Sigmoid colon (tissue), 4 donors: Measurements from ENCODE around the gene TAMALIN.

ENCODE experiments used
- POLR2A ChIP-seq, 2 donors: fragments of 450-650 bp; IDR thresholded peaks; one replicate each; pipeline ENCODE4 v1.6.1; 2016; ENCODE audit warnings: antibody characterized with exemption in 2 of 2, mild to moderate bottlenecking in 2 of 2, moderate library complexity in 2 of 2
- POLR2AphosphoS5 ChIP-seq, 4 donors: sonication (generic); formaldehyde crosslinking; IDR thresholded peaks; one replicate each; pipeline ENCODE4 v1.6.1; 2017; ENCODE audit warnings: antibody characterized with exemption in 4 of 4
- TF ChIP-seq, protein P1 (sequence below), 4 experiments: fragments of 450-650 bp in 3 of 4; fragments of 200-600 bp in 1 of 4; IDR thresholded peaks; one replicate each; pipeline ENCODE4 v1.5.1; 2016 to 2019; ENCODE audit warnings: antibody characterized with exemption in 4 of 4, mild to moderate bottlenecking in 3 of 4, moderate library complexity in 2 of 4

DNA sequence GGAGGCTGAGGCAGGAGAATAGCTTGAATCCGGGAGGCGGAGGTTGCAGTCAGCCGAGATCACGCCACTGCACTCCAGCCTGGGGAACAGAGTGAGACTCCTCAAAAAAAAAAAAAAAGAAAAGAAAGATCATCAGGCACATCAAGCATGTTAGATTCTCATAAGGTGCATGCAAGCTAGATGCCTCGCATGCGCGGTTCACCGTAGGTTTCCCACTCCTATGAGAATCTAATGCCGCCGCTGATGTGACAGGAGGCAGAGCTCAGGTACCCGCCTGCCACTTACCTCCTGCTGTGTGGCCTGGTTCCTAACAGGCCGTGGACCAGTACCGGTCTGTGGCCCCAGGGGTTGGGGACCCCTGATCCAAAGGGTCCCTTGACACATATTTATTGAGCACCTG, 48.2 kb upstream of the TAMALIN start:
- TF ChIP-seq, protein P1, sequence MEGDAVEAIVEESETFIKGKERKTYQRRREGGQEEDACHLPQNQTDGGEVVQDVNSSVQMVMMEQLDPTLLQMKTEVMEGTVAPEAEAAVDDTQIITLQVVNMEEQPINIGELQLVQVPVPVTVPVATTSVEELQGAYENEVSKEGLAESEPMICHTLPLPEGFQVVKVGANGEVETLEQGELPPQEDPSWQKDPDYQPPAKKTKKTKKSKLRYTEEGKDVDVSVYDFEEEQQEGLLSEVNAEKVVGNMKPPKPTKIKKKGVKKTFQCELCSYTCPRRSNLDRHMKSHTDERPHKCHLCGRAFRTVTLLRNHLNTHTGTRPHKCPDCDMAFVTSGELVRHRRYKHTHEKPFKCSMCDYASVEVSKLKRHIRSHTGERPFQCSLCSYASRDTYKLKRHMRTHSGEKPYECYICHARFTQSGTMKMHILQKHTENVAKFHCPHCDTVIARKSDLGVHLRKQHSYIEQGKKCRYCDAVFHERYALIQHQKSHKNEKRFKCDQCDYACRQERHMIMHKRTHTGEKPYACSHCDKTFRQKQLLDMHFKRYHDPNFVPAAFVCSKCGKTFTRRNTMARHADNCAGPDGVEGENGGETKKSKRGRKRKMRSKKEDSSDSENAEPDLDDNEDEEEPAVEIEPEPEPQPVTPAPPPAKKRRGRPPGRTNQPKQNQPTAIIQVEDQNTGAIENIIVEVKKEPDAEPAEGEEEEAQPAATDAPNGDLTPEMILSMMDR (IDR thresholded peaks at IDR 0.05): no peak
- no peak for TF ChIP-seq POLR2AphosphoS5 (IDR thresholded peaks at IDR 0.05)
- no peak for TF ChIP-seq POLR2A (IDR thresholded peaks at IDR 0.05)
